ACC112 (cell line): ENCODE results near the gene PILRA.
"Not testable (repeated sequence)": the region's sequence is repeated elsewhere in the genome, so short reads cannot be mapped to it uniquely, and the experiment has no call there.

Experiments used
- H2AFZ ChIP-seq: fragments of 200-600 bp; sonication (generic); one replicate; pipeline ENCODE4 v1.6.0; 2017; ENCODE audit warnings: antibody characterized with exemption, low read length; ENCODE audit not compliant: unreplicated experiment
- H3K27ac ChIP-seq: fragments of 200-600 bp; sonication (generic); 2 replicates; pipeline ENCODE4 v1.5.1; 2014; ENCODE audit warnings: low read depth, mild to moderate bottlenecking, antibody characterized with exemption, low read length, moderate library complexity
- H3K27me3 ChIP-seq: fragments of 200-600 bp; sonication (generic); 2 replicates; pipeline ENCODE4 v1.6.1; 2014; ENCODE audit warnings: mild to moderate bottlenecking, antibody characterized with exemption, low read length, moderate library complexity, mixed read lengths; ENCODE audit not compliant: insufficient read depth
- H3K36me3 ChIP-seq: fragments of 200-600 bp; sonication (generic); 2 replicates; pipeline ENCODE4 v1.6.1; 2016; ENCODE audit warnings: mild to moderate bottlenecking, antibody characterized with exemption, low read length, moderate library complexity, mixed read lengths; ENCODE audit not compliant: insufficient read depth
- H3K4me1 ChIP-seq: fragments of 200-600 bp; sonication (generic); one replicate; pipeline ENCODE4 v1.6.1; 2016; ENCODE audit warnings: low read length, mixed read lengths; ENCODE audit not compliant: insufficient read depth, unreplicated experiment, control insufficient read depth
- H3K4me3 ChIP-seq: fragments of 200-600 bp; sonication (generic); 2 replicates; pipeline ENCODE4 v1.5.1; 2014; ENCODE audit warnings: mild to moderate bottlenecking, low read depth, low read length
- H3K79me2 ChIP-seq: fragments of 200-600 bp; sonication (generic); one replicate; pipeline ENCODE4 v1.6.0; 2016; ENCODE audit warnings: low read length; ENCODE audit not compliant: control insufficient read depth, unreplicated experiment, insufficient read depth

The PILRA gene

DNA sequence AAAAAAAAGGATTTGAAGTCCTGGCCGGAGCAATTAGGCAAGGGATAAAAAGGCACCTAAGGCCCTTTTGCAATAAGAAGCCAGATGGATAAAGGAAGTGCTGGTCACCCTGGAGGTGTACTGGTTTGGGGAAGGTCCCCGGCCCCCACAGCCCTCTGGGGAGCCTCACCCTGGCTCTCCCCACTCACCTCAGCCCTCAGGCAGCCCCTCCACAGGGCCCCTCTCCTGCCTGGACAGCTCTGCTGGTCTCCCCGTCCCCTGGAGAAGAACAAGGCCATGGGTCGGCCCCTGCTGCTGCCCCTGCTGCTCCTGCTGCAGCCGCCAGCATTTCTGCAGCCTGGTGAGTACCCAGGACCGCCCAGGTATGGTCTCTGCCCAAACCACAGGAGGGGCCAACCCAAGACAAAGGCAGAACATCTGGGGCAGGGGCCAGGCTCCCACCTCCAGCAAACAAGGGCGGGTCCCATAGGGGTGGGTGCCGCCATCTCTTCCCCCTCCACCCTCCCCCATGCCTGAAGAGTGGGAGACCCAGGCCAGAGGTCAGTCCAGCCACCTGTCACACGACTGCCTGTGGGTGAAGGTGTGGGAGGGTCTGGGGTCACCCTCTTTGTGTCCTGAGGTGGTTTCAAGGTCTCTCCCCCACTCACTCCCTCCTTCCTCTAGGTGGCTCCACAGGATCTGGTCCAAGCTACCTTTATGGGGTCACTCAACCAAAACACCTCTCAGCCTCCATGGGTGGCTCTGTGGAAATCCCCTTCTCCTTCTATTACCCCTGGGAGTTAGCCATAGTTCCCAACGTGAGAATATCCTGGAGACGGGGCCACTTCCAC is 15.0 kb upstream of the PILRA start, which contains the start of gene PILRB:
TSS of gene PILRB (plus strand) at position 91 of the 830 bp plus-strand sequence. CDS start at position 277, 186 bp downstream.
- H3K36me3 ChIP-seq: peaks cover 5% of the 10 kb centered on the region; the same call in 1 of the 2 replicates
- no peak within 1 kb of the TSS for H2AFZ ChIP-seq
- H3K4me3 ChIP-seq: no peak within 1 kb of the TSS
- no peaks in the 10 kb centered on the region for H3K79me2 ChIP-seq
- no peaks in the 10 kb centered on the region for H3K4me1 ChIP-seq
- no peak within 1 kb of the TSS for H3K27ac ChIP-seq
- no peaks in the 10 kb centered on the region for H3K27me3 ChIP-seq

DNA sequence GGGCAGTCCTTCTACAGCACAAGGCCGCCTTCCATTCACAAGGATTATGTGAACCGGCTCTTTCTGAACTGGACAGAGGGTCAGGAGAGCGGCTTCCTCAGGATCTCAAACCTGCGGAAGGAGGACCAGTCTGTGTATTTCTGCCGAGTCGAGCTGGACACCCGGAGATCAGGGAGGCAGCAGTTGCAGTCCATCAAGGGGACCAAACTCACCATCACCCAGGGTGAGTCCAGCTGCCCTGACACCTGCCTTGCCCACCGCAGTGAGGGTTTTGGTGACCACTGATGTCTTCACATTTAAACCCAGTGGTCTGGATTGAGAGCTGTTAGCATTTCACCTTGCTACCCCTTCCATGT is 14.5 kb upstream of the PILRA start:
- Histone ChIP-seq H3K79me2 (no peaks in the 10 kb centered on the region), H3K4me1 (no peaks in the 10 kb centered on the region), H3K4me3 (no peak overlapping the region), H2AFZ (no peak overlapping the region), H3K27ac (no peak overlapping the region), H3K36me3 (peaks cover 9% of the 10 kb centered on the region; the same call in 1 of the 2 replicates), H3K27me3 (no peaks in the 10 kb centered on the region)

DNA sequence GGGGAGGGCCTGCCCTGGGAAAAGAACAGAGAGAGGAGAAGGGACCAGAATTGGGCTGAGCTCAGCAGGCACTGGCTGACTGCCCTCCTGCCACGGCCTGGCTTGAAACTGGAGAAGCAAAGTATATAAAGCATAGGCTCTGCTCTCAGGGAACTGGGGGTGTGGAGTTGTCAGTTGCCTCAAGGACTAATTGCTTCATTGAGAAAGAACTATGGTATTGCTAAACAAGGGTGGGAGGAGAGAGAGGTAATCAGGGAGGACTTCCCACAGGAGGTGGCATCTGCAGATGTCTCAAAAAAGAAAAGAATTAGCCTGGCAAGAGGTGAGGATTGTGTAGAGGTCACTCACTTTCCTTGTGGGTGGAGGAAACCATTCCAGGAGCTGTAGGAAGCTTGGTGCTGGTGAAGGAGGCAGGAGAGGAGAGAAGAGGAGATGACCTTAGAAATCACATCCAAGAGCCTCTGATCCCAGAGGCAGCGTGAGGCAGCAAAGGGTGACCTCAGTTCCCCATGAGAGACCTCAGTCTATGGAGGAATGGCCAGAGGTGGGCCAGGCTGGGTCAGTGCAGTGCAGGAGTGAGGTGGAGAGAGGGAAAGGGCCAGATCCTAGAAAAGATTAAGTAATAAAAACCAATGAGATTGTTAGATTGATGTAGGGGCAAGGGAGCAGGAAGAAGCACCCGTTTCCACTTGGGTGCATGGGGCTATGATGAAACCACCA is 13.0 kb upstream of the PILRA start:
- Histone ChIP-seq H3K4me1 (no peaks in the 10 kb centered on the region), H2AFZ (no peak overlapping the region), H3K4me3 (no peak overlapping the region), H3K36me3 (peaks cover 9% of the 10 kb centered on the region; the same call in 1 of the 2 replicates), H3K27ac (no peak overlapping the region), H3K79me2 (no peaks in the 10 kb centered on the region), H3K27me3 (no peaks in the 10 kb centered on the region)

DNA sequence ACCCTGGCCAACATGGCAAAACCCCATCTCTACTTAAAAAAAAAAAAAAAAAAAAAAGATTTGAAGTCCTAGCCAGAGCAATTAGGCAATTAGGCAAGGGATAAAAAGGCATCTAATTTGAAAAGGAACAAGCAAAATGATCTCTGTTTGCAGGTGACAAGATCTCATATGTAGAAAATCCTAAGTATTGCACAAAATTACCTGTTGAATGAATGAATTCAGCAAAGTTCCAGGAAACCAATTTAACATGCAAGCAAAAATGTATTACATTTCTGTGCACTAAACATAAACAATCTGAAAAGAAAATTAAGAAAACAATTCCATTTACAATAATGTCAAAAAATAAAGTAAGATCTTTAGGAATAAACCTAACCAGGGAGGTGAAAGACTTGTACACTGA is 10.2 kb upstream of the PILRA start:
- H3K4me3 ChIP-seq: no peak overlapping the region
- no peak overlapping the region for H2AFZ ChIP-seq
- H3K79me2 ChIP-seq: no peaks in the 10 kb centered on the region
- H3K4me1 ChIP-seq: no peaks in the 10 kb centered on the region
- H3K36me3 ChIP-seq: peaks cover 9% of the 10 kb centered on the region; the same call in 1 of the 2 replicates
- no peak overlapping the region for H3K27ac ChIP-seq
- H3K27me3 ChIP-seq: no peaks in the 10 kb centered on the region

DNA sequence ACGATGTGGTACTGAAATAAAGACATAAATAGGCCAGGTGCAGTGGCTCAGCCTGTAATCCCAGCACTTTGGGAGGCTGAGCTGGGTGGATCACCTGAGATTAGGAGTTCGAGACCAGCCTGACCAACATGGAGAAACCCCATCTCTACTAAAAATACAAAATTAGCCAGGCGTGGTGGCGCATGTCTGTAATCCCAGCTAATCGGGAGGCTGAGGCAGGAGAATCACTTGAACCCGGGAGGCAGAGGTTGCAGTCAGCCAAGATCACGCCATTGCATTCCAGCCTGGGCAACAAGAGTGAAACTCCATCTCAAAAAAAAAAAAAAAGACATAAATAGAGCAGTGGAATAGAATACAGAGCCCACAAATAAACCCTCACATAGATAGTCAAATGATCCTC is 9.5 kb upstream of the PILRA start:
- H3K79me2 ChIP-seq, H3K27ac ChIP-seq, H3K4me3 ChIP-seq, H3K4me1 ChIP-seq, H3K27me3 ChIP-seq, H2AFZ ChIP-seq, H3K36me3 ChIP-seq: not testable (repeated sequence)

- Histone ChIP-seq H3K27ac (no peak overlapping the region), H3K4me1 (no peaks in the 10 kb centered on the region), H3K36me3 (peaks cover 9% of the 10 kb centered on the region; the same call in 1 of the 2 replicates), H3K27me3 (no peaks in the 10 kb centered on the region), H3K79me2 (no peaks in the 10 kb centered on the region), H3K4me3 (no peak overlapping the region), H2AFZ (no peak overlapping the region)
These were observed 8.8 kb upstream of the PILRA start for GRCh38 chr7:100364480-100364879.

DNA sequence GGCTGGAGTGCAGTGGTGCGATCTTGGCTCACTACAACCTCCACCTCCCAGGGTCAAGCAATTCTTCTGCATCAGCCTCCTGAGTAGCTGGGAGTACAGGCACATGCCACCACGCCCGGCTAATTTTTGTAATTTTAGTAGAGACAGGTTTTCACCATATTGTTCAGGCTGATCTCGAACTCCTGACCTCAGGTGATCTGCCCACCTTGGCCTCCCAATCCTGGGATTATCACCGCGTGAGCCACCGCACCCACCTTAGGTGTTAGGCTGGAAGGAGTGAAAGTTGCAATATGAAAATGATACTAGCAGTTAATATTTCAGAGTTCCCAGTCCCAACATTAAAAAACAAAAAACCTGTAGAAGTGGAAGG is 7.3 kb upstream of the PILRA start:
- not testable (repeated sequence) for H3K27ac ChIP-seq, H3K36me3 ChIP-seq, H2AFZ ChIP-seq, H3K4me1 ChIP-seq, H3K27me3 ChIP-seq, H3K4me3 ChIP-seq, H3K79me2 ChIP-seq

DNA sequence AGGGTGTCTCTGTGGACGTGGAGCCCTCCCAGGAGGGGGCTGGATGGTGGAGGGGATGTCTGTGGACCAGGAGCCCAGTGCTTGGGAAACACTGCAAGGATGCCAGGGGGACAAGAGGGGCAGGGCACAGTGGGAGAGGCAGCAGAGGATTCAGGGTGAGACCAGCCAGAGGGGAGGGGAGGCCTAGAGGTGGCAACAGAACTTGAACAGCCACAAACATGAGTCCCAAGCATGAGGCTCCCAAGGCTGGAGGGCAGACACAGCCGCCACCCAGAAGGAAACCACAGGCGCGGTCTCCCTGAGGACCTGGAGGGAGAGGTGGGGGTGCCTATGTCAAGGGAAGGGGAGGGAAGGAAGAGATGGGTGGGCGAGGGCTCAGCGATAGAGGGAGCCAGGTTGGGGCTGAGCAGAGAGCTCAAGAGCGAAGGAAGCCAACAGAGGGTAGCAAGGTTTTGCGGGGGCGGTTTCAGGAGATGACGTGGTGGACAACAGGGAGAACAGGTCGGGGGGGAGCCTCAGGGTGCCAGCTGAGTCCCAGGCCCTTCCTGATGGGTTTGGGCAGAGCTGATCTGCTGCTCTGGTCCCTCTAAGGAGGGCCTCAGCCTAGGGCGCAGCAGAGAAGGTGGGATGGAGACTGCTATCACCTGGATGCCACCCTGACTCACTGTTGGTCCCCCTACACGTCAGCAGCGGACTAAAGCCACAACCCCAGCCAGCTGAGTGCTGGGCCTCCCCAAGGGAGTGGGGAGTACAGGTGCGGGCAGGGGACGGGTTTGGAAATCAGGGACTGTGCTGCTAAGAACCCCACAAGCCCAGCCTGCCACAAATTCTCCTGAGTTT is 6.7 kb upstream of the PILRA start:
- H3K4me1 ChIP-seq: no peaks in the 10 kb centered on the region
- no peaks in the 10 kb centered on the region for H3K79me2 ChIP-seq
- H2AFZ ChIP-seq: no peak overlapping the region
- H3K4me3 ChIP-seq: no peak overlapping the region
- no peak overlapping the region for H3K27ac ChIP-seq
- H3K36me3 ChIP-seq: peaks cover 9% of the 10 kb centered on the region; the same call in 1 of the 2 replicates
- no peaks in the 10 kb centered on the region for H3K27me3 ChIP-seq

DNA sequence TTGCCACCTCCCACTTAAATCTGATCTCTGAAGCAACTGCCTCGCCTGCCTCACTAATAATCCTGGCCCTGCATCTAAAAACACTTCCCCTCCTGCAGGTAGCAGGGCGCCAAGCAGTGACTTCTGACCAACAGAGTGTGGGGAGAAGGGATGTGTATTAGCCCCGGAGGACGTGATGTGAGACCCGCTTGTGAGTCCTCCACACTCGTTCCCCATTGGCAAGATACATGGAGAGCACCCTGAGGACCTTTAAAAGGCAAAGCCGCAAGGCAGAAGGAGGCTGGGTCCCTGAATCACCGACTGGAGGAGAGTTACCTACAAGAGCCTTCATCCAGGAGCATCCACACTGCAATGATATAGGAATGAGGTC is 6.1 kb upstream of the PILRA start:
- Histone ChIP-seq H2AFZ (no peak overlapping the region), H3K4me3 (no peak overlapping the region), H3K4me1 (peaks cover 6% of the 10 kb centered on the region), H3K27ac (no peak overlapping the region), H3K36me3 (0 out of 2 replicates have a peak, but pooled peaks cover 6% of the 10 kb centered on the region), H3K27me3 (no peaks in the 10 kb centered on the region), H3K79me2 (no peaks in the 10 kb centered on the region)

DNA sequence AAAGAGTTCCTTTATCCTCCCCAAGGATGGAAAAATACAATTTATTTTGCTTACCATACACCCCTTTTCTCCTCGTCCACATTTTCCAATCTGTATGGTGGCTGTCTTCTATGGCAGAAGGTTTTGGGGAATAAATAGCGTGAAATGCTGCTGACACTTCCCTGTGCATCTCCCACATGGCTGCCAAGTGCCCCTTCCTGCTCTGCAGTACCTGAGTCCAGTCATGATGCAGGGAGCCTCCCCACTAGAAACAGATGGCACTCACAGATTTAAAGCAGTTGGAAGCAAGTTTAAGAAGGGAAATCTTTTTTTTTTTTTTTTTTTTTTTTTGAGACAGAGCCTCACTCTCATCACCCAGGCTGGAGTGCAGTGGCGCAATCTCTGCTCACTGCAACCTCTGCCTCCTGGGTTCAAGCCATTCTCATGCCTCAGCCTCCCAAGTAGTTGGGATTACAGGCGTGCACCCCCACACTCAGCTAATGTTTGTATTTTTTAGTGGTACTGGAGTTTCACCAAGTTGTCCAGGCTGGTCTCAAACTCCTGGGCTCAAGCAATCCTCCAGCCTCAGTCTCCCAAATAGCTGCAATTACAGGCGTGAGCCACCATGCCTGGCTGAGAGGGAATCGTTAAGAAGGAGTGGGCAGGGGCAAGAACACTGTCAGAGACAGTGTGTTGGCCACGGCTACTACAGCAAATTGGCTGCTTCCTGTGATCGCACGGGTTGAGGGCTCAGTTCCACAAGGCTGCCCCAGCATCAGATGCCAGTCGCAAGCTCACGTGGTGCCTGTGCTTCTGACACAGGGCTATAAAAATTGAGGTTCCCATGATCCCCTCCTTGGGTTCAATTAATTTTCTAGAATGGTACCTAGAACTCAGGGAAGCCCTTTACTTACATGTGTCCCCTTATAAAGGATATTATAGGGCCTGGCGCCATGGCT is 5.3 kb upstream of the PILRA start:
- no peak overlapping the region for H3K4me3 ChIP-seq
- H3K27me3 ChIP-seq: no peaks in the 10 kb centered on the region
- H3K4me1 ChIP-seq: peaks cover 13% of the 10 kb centered on the region
- no peak overlapping the region for H3K27ac ChIP-seq
- no peak overlapping the region for H2AFZ ChIP-seq
- H3K36me3 ChIP-seq: 0 out of 2 replicates have a peak, but pooled peaks cover 6% of the 10 kb centered on the region
- no peaks in the 10 kb centered on the region for H3K79me2 ChIP-seq
